ENCODE data around the gene ZFHX2.
"Not testable (repeated sequence)": the region's sequence is repeated elsewhere in the genome, so short reads cannot be mapped to it uniquely, and the experiment has no call there.

The ZFHX2 gene

GRCh38 chr14:23551266-23552028 is at the start of gene ZFHX2:
Gene ZFHX2, minus strand, starts transcription at chr14:23551765. Its CDS starts 16,440 bp downstream, at chr14:23535325.
- peak; percentile 85 for DNase-seq

GRCh38 chr14:23600806-23601205 is 49.2 kb upstream of the ZFHX2 start:
- no peak for DNase-seq

- DNase-seq: no peak
These were observed 48.8 kb upstream of the ZFHX2 start for GRCh38 chr14:23600322-23600707.

GRCh38 chr14:23594191-23594590 is 42.6 kb upstream of the ZFHX2 start:
- DNase-seq: not testable (repeated sequence)

- no peak for DNase-seq
These were observed 38.6 kb upstream of the ZFHX2 start for GRCh38 chr14:23590198-23590597.

- no peak for DNase-seq
These were observed 38.0 kb upstream of the ZFHX2 start for GRCh38 chr14:23589606-23590005.

- DNase-seq: peak; percentile 83
These were observed 37.5 kb upstream of the ZFHX2 start for GRCh38 chr14:23588884-23589598.

GRCh38 chr14:23584527-23585203 is 33.1 kb upstream of the ZFHX2 start:
- DNase-seq: not testable (repeated sequence)

- DNase-seq: not testable (repeated sequence)
These were observed 32.4 kb upstream of the ZFHX2 start for GRCh38 chr14:23583761-23584526.

GRCh38 chr14:23582906-23583760 is 31.6 kb upstream of the ZFHX2 start:
- DNase-seq: no peak

GRCh38 chr14:23580948-23581281 is 29.4 kb upstream of the ZFHX2 start:
- no peak for DNase-seq

GRCh38 chr14:23580152-23580926 is 28.8 kb upstream of the ZFHX2 start:
- DNase-seq: no peak

GRCh38 chr14:23579739-23580138 is 28.2 kb upstream of the ZFHX2 start:
- no peak for DNase-seq

GRCh38 chr14:23579311-23579630 is 27.7 kb upstream of the ZFHX2 start:
- DNase-seq: no peak

- peak; percentile 61 for DNase-seq
These were observed 27.2 kb upstream of the ZFHX2 start, which contains the start of gene JPH4 for GRCh38 chr14:23578560-23579310. Gene JPH4, minus strand, starts transcription at chr14:23578790. Its CDS starts 1,337 bp downstream, at chr14:23577453.

GRCh38 chr14:23577710-23578392 is 26.3 kb upstream of the ZFHX2 start:
- no peak for DNase-seq

GRCh38 chr14:23577004-23577681 is 25.6 kb upstream of the ZFHX2 start:
- DNase-seq: no peak

GRCh38 chr14:23573384-23574015 is 21.9 kb upstream of the ZFHX2 start:
- peak; percentile 69 for DNase-seq

- no peak for DNase-seq
These were observed 21.3 kb upstream of the ZFHX2 start for GRCh38 chr14:23572836-23573235.
